H1 (cell line): ENCODE measurements around the gene COL20A1. TPM values are rescaled to one million over a fixed set of nuclear protein-coding genes. Genes with fewer than 3 reads are reported as not detected.

Experiments used
- ATF2 ChIP-seq: IDR thresholded peaks from 2 replicates; pipeline ENCODE4 v1.6.1; 2012; ENCODE audit warnings: low read length, inconsistent platforms
- SP1 ChIP-seq: IDR thresholded peaks from 2 replicates; pipeline ENCODE4 v1.6.1; 2011; ENCODE audit warnings: low read depth, low read length
- polyA plus RNA-seq, 7 experiments: library from polyadenylated mRNA; depleted of rRNA in 3 of 7; stranded (reverse) in 5 of 7; unstranded in 2 of 7; fragments of >200 nt in 5 of 7; fragments of 200-250 nt in 2 of 7; gene quantifications; 1 replicate in 5 of 7; 2 replicates in 1 of 7; 4 replicates in 1 of 7; pipeline versions ENCODE4 v1.2.1 to v1.2.3, GENCODE V29; 2011 to 2013; ENCODE audit warnings: missing spikeins in 2 of 7, mixed read lengths in 2 of 7
- total RNA-seq: library from RNA; stranded (reverse); fragmentation: NEBNext Ultra II Directional; extraction: Animal tissue kit (Norgen Biotek cat#: 25700); gene quantifications from 2 replicates; pipeline ENCODE4 v1.2.1, GENCODE V29; 2021

The COL20A1 gene
- total and polyA plus RNA-seq, 2 of the 8 experiments (the other 6 are each of a cell fraction or from before 2014, with no cell fraction given), result 0.19 to 0.21 TPM

GRCh38 chr20:63254606-63255384 is 38.2 kb upstream of the COL20A1 start (continued):
- TF ChIP-seq SP1 (no peak), ATF2 (no peak)
